Skeletal muscle tissue (tissue), 4 donors: Measurements from ENCODE around the gene ARHGAP4. TPM values are rescaled to one million over a fixed set of nuclear protein-coding genes. Genes with fewer than 3 reads are reported as not detected.

Experiments
- H3K27ac ChIP-seq: one replicate; pipeline ENCODE4 v1.7.0; 2013; ENCODE audit warnings: mild to moderate bottlenecking, low read depth, low read length, inconsistent platforms
- H3K27me3 ChIP-seq, 3 donors: one replicate each; pipeline ENCODE4 v1.7.0; 2013; ENCODE audit warnings: low read length in 3 of 3; ENCODE audit not compliant: control insufficient read depth in 3 of 3, insufficient read depth in 3 of 3
- H3K36me3 ChIP-seq, 3 donors: one replicate each; pipeline ENCODE4 v1.7.0; 2013; ENCODE audit warnings: low read length in 3 of 3; ENCODE audit not compliant: control insufficient read depth in 3 of 3, insufficient read depth in 3 of 3
- H3K4me1 ChIP-seq, 3 donors: one replicate each; pipeline ENCODE4 v1.7.0; 2013; ENCODE audit warnings: low read length in 3 of 3, mild to moderate bottlenecking in 3 of 3; ENCODE audit not compliant: control insufficient read depth in 3 of 3, insufficient read depth in 3 of 3
- H3K4me3 ChIP-seq, 3 donors: one replicate each; pipeline ENCODE4 v1.7.0; 2013; ENCODE audit warnings: low read length in 3 of 3
- H3K9ac ChIP-seq, 3 donors: one replicate each; pipeline ENCODE4 v1.7.0; 2013; ENCODE audit warnings: low read length in 3 of 3, mild to moderate bottlenecking in 3 of 3, moderate library complexity in 2 of 3, low read depth in 1 of 3
- H3K9me3 ChIP-seq, 3 donors: one replicate each; pipeline ENCODE4 v1.7.0; 2013; ENCODE audit warnings: low read length in 3 of 3; ENCODE audit not compliant: control insufficient read depth in 3 of 3
- total RNA-seq: library from RNA; depleted of rRNA; stranded (reverse); fragments of >200 nt; gene quantifications from one replicate; pipeline ENCODE4 v1.2.3, GENCODE V29; 2014
- donor health status: Osteomylitis.

The ARHGAP4 gene
- total RNA-seq, 1 donor from 2014 or later, result 25.1 TPM

DNA sequence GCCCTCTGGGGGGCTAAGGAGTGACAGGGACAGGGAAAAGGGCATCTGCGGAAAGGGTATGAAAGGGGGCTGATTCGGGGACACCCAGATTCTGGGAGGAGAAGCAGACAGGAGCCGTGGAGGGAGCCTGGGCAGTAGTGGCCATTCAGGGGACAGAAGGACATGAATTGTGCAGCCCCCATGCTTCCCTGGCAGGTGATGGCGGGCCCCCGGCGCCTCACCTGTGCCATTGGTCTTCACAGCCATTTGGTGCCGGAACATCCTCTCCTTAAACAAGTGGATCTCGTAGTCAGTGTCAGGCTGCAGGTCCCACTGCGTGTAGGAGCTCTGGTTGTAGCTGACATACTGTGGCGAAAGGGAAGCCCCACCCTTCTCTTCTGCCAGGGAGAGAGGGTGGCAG is 62.0 kb downstream of the ARHGAP4 start:
- Histone ChIP-seq H3K4me1 (no peaks in the 10 kb centered on the region), H3K9me3 (no peaks in the 10 kb centered on the region), H3K4me3 (no peak overlapping the region), H3K27ac (no peak overlapping the region), H3K36me3 (no peaks in the 10 kb centered on the region), H3K9ac (no peak overlapping the region), H3K27me3 (peaks cover 0 to 14% (median 8%) of the 10 kb centered on the region in 3 donors)

DNA sequence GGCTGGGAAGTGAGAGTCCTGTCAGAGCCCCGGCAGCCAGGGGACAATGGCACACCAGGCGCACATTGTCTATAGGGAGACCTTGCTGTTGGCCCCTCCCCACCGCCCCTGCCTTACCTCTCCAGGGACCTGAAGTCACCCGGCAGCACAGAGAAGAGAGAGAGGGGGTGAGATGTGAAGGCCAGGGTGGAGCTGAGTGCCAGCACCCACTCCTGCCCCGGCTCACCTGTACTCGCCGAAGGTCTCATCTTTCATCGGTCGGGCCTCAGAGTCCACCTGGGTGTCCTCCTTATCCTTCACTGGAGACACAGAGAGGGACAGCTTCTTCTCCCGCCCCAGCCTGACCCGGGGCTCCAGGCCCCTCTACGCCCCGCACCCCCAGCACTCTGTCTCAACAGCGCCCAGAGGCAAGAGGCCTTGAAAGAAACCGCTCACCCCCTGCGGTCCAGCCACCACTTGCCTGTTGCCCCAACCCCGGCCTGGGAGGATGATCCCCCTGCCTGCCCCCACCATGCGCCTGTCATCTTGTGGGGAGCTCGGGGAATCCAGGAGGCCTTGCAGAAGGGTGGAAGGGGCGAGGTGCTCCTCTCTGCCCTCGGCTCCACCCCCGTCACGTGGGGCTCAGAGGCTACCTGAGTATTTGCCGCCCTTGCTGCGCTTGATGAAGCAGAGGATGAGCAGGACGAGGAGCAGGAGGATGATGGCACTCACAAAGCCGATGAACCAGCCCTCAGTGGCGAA is 62.6 kb downstream of the ARHGAP4 start:
- no peak overlapping the region for H3K27ac ChIP-seq
- no peak overlapping the region for H3K9ac ChIP-seq
- H3K4me1 ChIP-seq, result no peaks in the 10 kb centered on the region
- peaks cover 0 to 11% (median 8%) of the 10 kb centered on the region in 3 donors for H3K27me3 ChIP-seq
- H3K36me3 ChIP-seq, result no peaks in the 10 kb centered on the region
- no peak overlapping the region for H3K4me3 ChIP-seq
- H3K9me3 ChIP-seq, result no peaks in the 10 kb centered on the region

DNA sequence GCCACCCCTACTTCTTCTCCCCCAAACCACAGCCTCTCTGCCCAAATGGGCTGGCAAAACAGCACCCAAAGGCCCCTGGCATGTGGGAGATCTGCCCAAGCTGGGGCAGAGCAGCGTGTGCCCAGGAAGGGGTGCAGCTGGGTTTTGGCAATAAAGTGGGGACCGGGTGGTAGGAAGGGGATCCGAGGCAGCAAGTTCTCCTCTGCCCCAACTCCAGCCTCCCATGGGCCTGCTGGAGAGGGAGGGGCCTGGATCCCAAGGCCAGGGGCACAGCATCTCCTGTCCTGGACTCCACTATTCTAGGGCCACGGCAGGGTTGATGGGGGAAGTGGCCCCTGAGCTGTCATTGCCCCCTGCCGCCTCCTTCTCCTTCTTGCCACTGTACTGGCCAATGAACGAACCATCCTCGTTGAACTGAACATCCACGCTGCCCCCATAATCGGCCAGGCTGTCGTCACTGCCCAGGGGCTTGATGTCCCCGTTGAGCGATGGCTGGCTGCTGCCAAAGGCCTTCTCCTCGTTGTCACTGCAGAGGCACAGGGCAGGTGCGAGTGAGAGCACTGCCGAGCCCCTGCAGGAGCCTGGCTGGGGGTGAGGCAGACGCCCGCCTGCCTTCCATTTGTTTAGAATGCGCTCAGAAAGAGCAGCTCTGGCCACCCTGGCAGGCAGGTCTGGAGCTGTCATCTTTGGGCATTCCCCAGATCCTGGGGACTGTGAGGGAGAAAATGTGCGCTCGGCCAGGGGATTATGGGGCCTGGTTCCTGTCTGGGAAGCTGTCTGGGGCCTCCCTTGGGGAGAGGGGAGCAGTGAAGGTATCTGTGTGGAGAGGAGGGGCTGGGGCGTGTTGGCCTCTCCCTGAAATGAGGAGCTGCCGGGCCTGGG is 63.5 kb downstream of the ARHGAP4 start:
- Histone ChIP-seq H3K9ac (no peak overlapping the region), H3K27me3 (peaks cover 0 to 13% (median 13%) of the 10 kb centered on the region in 3 donors), H3K27ac (no peak overlapping the region)

DNA sequence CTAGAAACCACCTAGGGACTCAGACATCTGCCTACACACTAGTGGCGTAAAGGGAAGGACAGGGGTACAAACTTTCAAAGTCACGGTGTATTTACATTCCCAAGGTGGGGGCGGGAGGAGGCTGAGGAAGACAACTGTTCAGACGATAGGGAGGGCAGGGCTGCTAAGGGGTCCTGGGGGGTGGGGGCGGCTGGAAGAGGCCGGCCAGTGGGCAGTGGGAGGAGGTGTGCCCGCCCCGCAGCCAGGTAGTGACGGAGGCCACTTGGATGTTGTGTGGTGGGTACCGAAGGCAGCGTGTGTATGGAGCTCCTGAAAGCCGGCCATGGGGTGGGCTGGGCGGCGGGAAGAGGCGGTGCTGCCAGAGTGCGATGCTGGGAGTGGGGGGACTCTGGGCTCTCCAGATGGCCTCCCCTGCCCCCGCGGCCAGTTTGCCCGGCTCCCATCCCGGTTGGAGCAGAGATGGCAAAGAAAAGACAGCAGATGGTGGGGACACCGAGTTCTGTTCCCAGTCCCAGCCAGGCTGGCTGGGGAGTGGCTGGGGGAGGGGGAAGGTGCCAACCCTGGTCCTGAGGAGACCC is 64.2 kb downstream of the ARHGAP4 start:
- Histone ChIP-seq H3K27ac (no peak overlapping the region), H3K9me3 (no peaks in the 10 kb centered on the region), H3K9ac (no peak overlapping the region), H3K4me3 (no peak overlapping the region), H3K27me3 (peaks cover 0 to 14% (median 11%) of the 10 kb centered on the region in 3 donors), H3K36me3 (no peaks in the 10 kb centered on the region), H3K4me1 (no peaks in the 10 kb centered on the region)

More for the DNA sequence above, 63.5 kb downstream of the ARHGAP4 start:
- no peaks in the 10 kb centered on the region for H3K36me3 ChIP-seq
- H3K9me3 ChIP-seq, result no peaks in the 10 kb centered on the region
- H3K4me1 ChIP-seq, result no peaks in the 10 kb centered on the region
- H3K4me3 ChIP-seq, result no peak overlapping the region

DNA sequence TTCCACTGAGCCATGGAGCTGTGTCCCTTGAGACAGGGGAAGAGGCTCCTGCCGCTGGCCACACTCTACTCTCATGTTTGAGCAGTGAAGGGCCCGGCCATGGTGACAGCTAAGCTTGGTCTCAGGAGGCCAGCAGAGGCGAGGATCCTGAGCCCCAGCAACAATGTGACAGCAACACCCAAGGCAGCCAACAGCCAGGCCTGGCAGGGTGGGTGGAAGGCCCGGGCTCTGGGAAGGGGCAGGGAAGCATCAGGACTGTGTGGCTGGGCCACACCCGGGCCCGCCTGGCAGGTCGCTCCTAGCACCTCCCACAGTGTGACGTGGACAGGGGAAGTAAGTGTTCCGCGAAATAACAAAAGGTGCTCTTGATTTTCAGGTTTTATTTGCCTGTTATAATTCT is 64.9 kb downstream of the ARHGAP4 start:
- H3K36me3 ChIP-seq, result no peaks in the 10 kb centered on the region
- no peak overlapping the region for H3K4me3 ChIP-seq
- H3K9me3 ChIP-seq, result no peaks in the 10 kb centered on the region
- no peak overlapping the region for H3K9ac ChIP-seq
- no peaks in the 10 kb centered on the region for H3K4me1 ChIP-seq
- no peak overlapping the region for H3K27ac ChIP-seq
- peaks cover 0 to 14% (median 14%) of the 10 kb centered on the region in 3 donors for H3K27me3 ChIP-seq

Other genes with a start within 250 kb of the ARHGAP4 start
- gene SLC6A8, start 238.3 kb downstream of the ARHGAP4 start, total RNA-seq, result 13.0 TPM
- 83.0 TPM for gene BCAP31, start 201.9 kb downstream of the ARHGAP4 start, total RNA-seq
- 10.4 TPM for gene ABCD1, start 201.4 kb downstream of the ARHGAP4 start, total RNA-seq
- 1.0 TPM for gene PLXNB3, start 162.0 kb downstream of the ARHGAP4 start, total RNA-seq
- gene SRPK3, start 145.2 kb downstream of the ARHGAP4 start, total RNA-seq, result 85.1 TPM
- gene IDH3G, start 131.9 kb downstream of the ARHGAP4 start, total RNA-seq, result 25.1 TPM
- gene SSR4, start 131.6 kb downstream of the ARHGAP4 start, total RNA-seq, result 85.6 TPM
- gene PDZD4, start 95.7 kb downstream of the ARHGAP4 start, total RNA-seq, result 2.6 TPM
- 1.6 TPM for gene L1CAM, start 40.1 kb downstream of the ARHGAP4 start, total RNA-seq
- 1.0 TPM for gene AVPR2, start 21.6 kb downstream of the ARHGAP4 start, total RNA-seq
- gene NAA10, start 8.8 kb upstream of the ARHGAP4 start, total RNA-seq, result 13.6 TPM
- 5.7 TPM for gene RENBP, start 18.4 kb upstream of the ARHGAP4 start, total RNA-seq
- 9.4 TPM for gene HCFC1, start 45.6 kb upstream of the ARHGAP4 start, total RNA-seq
- gene TMEM187, start 46.5 kb upstream of the ARHGAP4 start, total RNA-seq, result 2.1 TPM
- gene IRAK1, start 93.6 kb upstream of the ARHGAP4 start, total RNA-seq, result 11.0 TPM
- gene MECP2, start 171.5 kb upstream of the ARHGAP4 start, total RNA-seq, result 10.4 TPM
- not detected for gene OPN1LW, start 218.0 kb upstream of the ARHGAP4 start, total RNA-seq